HCT116 (cell line): Measurements from ENCODE around the gene TMCO4. TPM values are rescaled to one million over a fixed set of nuclear protein-coding genes. Genes with fewer than 3 reads are reported as not detected.

ENCODE experiments used
- ATAC-seq: fragments of 200-7000 bp; cut with Tn5 transposase; 2 replicates; pipeline ENCODE4 v1.9.1; 2020; ENCODE audit warnings: mild to moderate bottlenecking, moderate library complexity
- BruUV-seq: library from RNA; stranded (reverse); fragments of 400-500 nt; replicated peaks from 2 replicates; lab custom pipeline; 2021; lab: Mats Ljungman, UMichigan
- CTCF ChIA-PET: fragments of 300-600 bp; sonication (Branson Sonifier 250); formaldehyde crosslinking; loops from one replicate; lab custom pipeline; 2021; ENCODE audit warnings: antibody characterized with exemption; lab: Charles Lee
- POLR2A ChIA-PET: fragments of 300-600, 350-600 bp; sonication (Branson Sonifier 250); formaldehyde crosslinking; loops from one replicate; lab custom pipeline; 2021; ENCODE audit warnings: antibody characterized with exemption; lab: Charles Lee
- RAD21 ChIA-PET, 2 experiments: fragments of 300-600 bp; sonication (Branson Sonifier 250); formaldehyde crosslinking; loops; one replicate each; lab custom pipeline; 2023; ENCODE audit warnings: low total read pairs in 2 of 2; ENCODE audit not compliant: uncharacterized antibody in 2 of 2, unreplicated experiment in 2 of 2, low non-redundant PET in 1 of 2; lab: Charles Lee
- DNase-seq: peaks from one replicate; pipeline ENCODE4 v3.0.0-alpha.2; 2010; ENCODE audit warnings: low read depth, low spot score
- H2AFZ ChIP-seq: fragments of 200-600 bp; shearing (Covaris generic), sonication (generic); 2 replicates; pipeline ENCODE4 v1.6.1; 2017; ENCODE audit warnings: low read depth, mixed run types, mixed read lengths, antibody characterized with exemption, low read length; ENCODE audit not compliant: poor library complexity, severe bottlenecking
- H3K27ac ChIP-seq: 2 replicates; pipeline ENCODE4 v1.5.1; 2012; ENCODE audit warnings: low read depth, low read length
- H3K27me3 ChIP-seq: fragments of 200-600 bp; sonication (generic); 2 replicates; pipeline ENCODE4 v1.6.1; 2016; ENCODE audit warnings: mixed run types, low read length, mixed read lengths; ENCODE audit not compliant: insufficient read depth
- H3K36me3 ChIP-seq, 2 experiments: fragments of 200-500 bp in 1 of 2; fragments of 200-600 bp in 1 of 2; sonication (Bioruptor generic) in 1 of 2; sonication (generic) in 1 of 2; 2 replicates each; pipeline versions ENCODE4 v1.5.1 to v1.6.1; 2014 to 2016; ENCODE audit warnings: low read length in 2 of 2, inconsistent platforms in 1 of 2, mixed read lengths in 1 of 2, mixed run types in 1 of 2; ENCODE audit not compliant: insufficient read depth in 2 of 2, control insufficient read depth in 1 of 2
- H3K4me1 ChIP-seq, 2 experiments: fragments of 200-600 bp in 1 of 2; sonication (generic) in 1 of 2; 2 replicates each; pipeline versions ENCODE4 v1.5.1 to v1.6.1; 2012 to 2017; ENCODE audit warnings: low read length in 2 of 2, inconsistent platforms in 1 of 2, mild to moderate bottlenecking in 1 of 2, mixed read lengths in 1 of 2, mixed run types in 1 of 2, moderate library complexity in 1 of 2; ENCODE audit not compliant: insufficient read depth in 2 of 2, control insufficient read depth in 1 of 2
- H3K4me2 ChIP-seq: fragments of 200-600 bp; sonication (generic); 2 replicates; pipeline ENCODE4 v1.6.1; 2017; ENCODE audit warnings: mixed run types, low read length, mixed read lengths
- H3K4me3 ChIP-seq, 2 experiments: fragments of 200-600 bp in 1 of 2; sonication (generic) in 1 of 2; replicated peaks in 1 of 2; 2 replicates each; pipeline ENCODE4 v1.5.1; 2011 to 2016; ENCODE audit warnings: low read length in 2 of 2, control low read depth in 1 of 2, low read depth in 1 of 2, mild to moderate bottlenecking in 1 of 2, mixed read lengths in 1 of 2, mixed run types in 1 of 2
- H3K79me2 ChIP-seq: fragments of 200-600 bp; sonication (generic); 2 replicates; pipeline ENCODE4 v1.6.1; 2017; ENCODE audit warnings: mild to moderate bottlenecking, mixed run types, low read length, moderate library complexity, mixed read lengths; ENCODE audit not compliant: insufficient read depth
- H3K9ac ChIP-seq: fragments of 200-600 bp; sonication (generic); 2 replicates; pipeline ENCODE4 v1.6.1; 2016; ENCODE audit warnings: low read length, mixed read lengths
- H3K9me2 ChIP-seq: fragments of 200-600 bp; sonication (generic), shearing (Covaris generic); 2 replicates; pipeline ENCODE4 v1.6.1; 2017; ENCODE audit warnings: mixed run types, mild to moderate bottlenecking, moderate library complexity; ENCODE audit not compliant: insufficient read depth
- H3K9me3 ChIP-seq, 2 experiments: fragments of 200-500 bp in 1 of 2; fragments of 200-600 bp in 1 of 2; sonication (Bioruptor generic) in 1 of 2; sonication (generic) in 1 of 2; 2 replicates each; pipeline ENCODE4 v1.6.1; 2014 to 2017; ENCODE audit warnings: low read length in 2 of 2, mixed read lengths in 2 of 2, inconsistent platforms in 1 of 2, low read depth in 1 of 2, mild to moderate bottlenecking in 1 of 2, mixed run types in 1 of 2, moderate library complexity in 1 of 2; ENCODE audit not compliant: control insufficient read depth in 1 of 2, insufficient read depth in 1 of 2
- H4K20me1 ChIP-seq: fragments of 200-600 bp; sonication (generic), shearing (Covaris generic); 2 replicates; pipeline ENCODE4 v1.6.1; 2017; ENCODE audit warnings: mixed run types, mild to moderate bottlenecking, moderate library complexity; ENCODE audit not compliant: insufficient read depth
- CBX3 ChIP-seq: IDR thresholded peaks from 2 replicates; pipeline ENCODE4 v1.6.1; 2012; ENCODE audit warnings: low read depth
- CEBPB ChIP-seq: IDR thresholded peaks from 2 replicates; pipeline ENCODE4 v1.6.1; 2012; ENCODE audit warnings: low read depth
- EZH2 ChIP-seq: fragments of 200-600 bp; sonication (generic); IDR thresholded peaks from 2 replicates; pipeline ENCODE4 v1.6.1; 2017; ENCODE audit warnings: antibody characterized with exemption, mixed run types
- JUND ChIP-seq: IDR thresholded peaks from 2 replicates; pipeline ENCODE4 v1.6.1; 2012
- RAD21 ChIP-seq: IDR thresholded peaks from 2 replicates; pipeline ENCODE4 v1.6.1; 2012; ENCODE audit warnings: low read depth, mild to moderate bottlenecking
- REST ChIP-seq: IDR thresholded peaks from 2 replicates; pipeline ENCODE4 v1.6.1; 2012; ENCODE audit warnings: low read depth
- SIN3A ChIP-seq: IDR thresholded peaks from 2 replicates; pipeline ENCODE4 v1.6.1; 2012; ENCODE audit warnings: low read depth
- TCF7L2 ChIP-seq: IDR thresholded peaks from 2 replicates; pipeline ENCODE4 v1.7.0; 2011; ENCODE audit warnings: borderline replicate concordance, inconsistent platforms; ENCODE audit not compliant: insufficient read depth, insufficient read length; ENCODE audit errors: extremely low read depth
- ZFX ChIP-seq: fragments of 450-650 bp; IDR thresholded peaks from 2 replicates; pipeline ENCODE4 v1.6.1; 2017
- ZNF274 ChIP-seq: fragments of 200-500 bp; sonication (Bioruptor generic); IDR thresholded peaks from 2 replicates; pipeline ENCODE4 v1.6.1; 2014; ENCODE audit warnings: mild to moderate bottlenecking, low read depth, low read length, inconsistent platforms
- intact Hi-C: fragments of 100-400 bp; cut with micrococcal nuclease; formaldehyde crosslinking; loops from 2 replicates; pipeline ENCODE4 v1.10.0; 2022
- total RNA-seq: library from RNA; stranded (reverse); gene quantifications from one replicate; pipeline ENCODE4 v1.2.1, GENCODE V29; 2021; ENCODE audit not compliant: unreplicated experiment

TMCO4 gene
- total RNA-seq, 1 experiment from 2014 or later: 12.7 TPM

- Histone ChIP-seq H3K9ac (no peak overlapping the region), H3K9me2 (no peaks in the 10 kb centered on the region), H3K4me1 (no peaks in the 10 kb centered on the region), H3K4me2 (no peak overlapping the region), H3K79me2 (no peaks in the 10 kb centered on the region), H3K27ac (no peak overlapping the region), H3K27me3 (no peaks in the 10 kb centered on the region), H3K36me3 (no peaks in the 10 kb centered on the region), H2AFZ (no peak overlapping the region), H3K9me3 (no peaks in the 10 kb centered on the region), H3K4me3 (no peak overlapping the region), H4K20me1 (no peaks in the 10 kb centered on the region)
- ATAC-seq (no peak), DNase-seq (no peak)
- TF ChIP-seq ZNF274: no peak
- no peak for TF ChIP-seq RAD21
- no peak for TF ChIP-seq CBX3
- no peak for TF ChIP-seq CEBPB
- no peak for TF ChIP-seq ZFX
- no peak for TF ChIP-seq TCF7L2
- no peak for TF ChIP-seq REST
- no peak for TF ChIP-seq JUND
- no peak for TF ChIP-seq EZH2
- no peak for TF ChIP-seq SIN3A
- ChIA-PET POLR2A (no interaction called here), CTCF (no interaction called here), RAD21 (no interaction called here)
- intact Hi-C loops: no loop called here
- no TSS peak for BruUV-seq
Observed at GRCh38 chr1:19808351-19808750, 8.6 kb upstream of the TMCO4 start.
